Endothelial cell of umbilical vein (primary cell): ENCODE measurements around the gene ISM2. TPM values are rescaled to one million over a fixed set of nuclear protein-coding genes. Genes with fewer than 3 reads are reported as not detected.

Experiments used
- BruUV-seq: library from RNA; stranded (reverse); fragments of 400-500 nt; replicated peaks from 2 replicates; lab custom pipeline; 2021; lab: Mats Ljungman, UMichigan
- CTCF ChIA-PET: fragments of 300-600, 350-600 bp; sonication (Branson Sonifier 250); formaldehyde crosslinking; loops from one replicate; lab custom pipeline; 2021; ENCODE audit warnings: antibody characterized with exemption, inconsistent platforms; lab: Charles Lee
- POLR2A ChIA-PET: fragments of 300-600, 350-600 bp; sonication (Branson Sonifier 250); formaldehyde crosslinking; loops from one replicate; lab custom pipeline; 2021; ENCODE audit warnings: antibody characterized with exemption, inconsistent platforms; lab: Charles Lee
- DNase-seq: peaks from one replicate; pipeline ENCODE4 v3.0.0-alpha.2; 2011; ENCODE audit warnings: low read depth, low spot score
- FAIRE-seq: peaks from 2 replicates; lab custom pipeline; 2011; peaks lifted over from hg19 to GRCh38; lab: Jason Lieb, UNC
- H2AFZ ChIP-seq: 2 replicates; pipeline ENCODE4 v1.6.0; 2012; ENCODE audit warnings: low read depth, low read length, control low read depth, inconsistent platforms
- H3K27ac ChIP-seq: 2 replicates; pipeline ENCODE4 v1.5.1; 2011; ENCODE audit warnings: low read depth, mild to moderate bottlenecking, control low read depth, low read length, moderate library complexity; ENCODE audit not compliant: insufficient read depth
- H3K27me3 ChIP-seq, 2 experiments: 2 replicates each; pipeline versions ENCODE4 v1.6.0 to v1.6.1; 2011; ENCODE audit warnings: low read length in 2 of 2, mixed read lengths in 1 of 2; ENCODE audit not compliant: control insufficient read depth in 2 of 2, insufficient read depth in 2 of 2
- H3K36me3 ChIP-seq, 2 experiments: 2 replicates in 1 of 2; 3 replicates in 1 of 2; pipeline ENCODE4 v1.5.1; 2011; ENCODE audit warnings: low read length in 2 of 2, mild to moderate bottlenecking in 1 of 2, moderate library complexity in 1 of 2; ENCODE audit not compliant: control insufficient read depth in 2 of 2, insufficient read depth in 2 of 2; ENCODE audit errors: extremely low read depth in 1 of 2
- H3K4me1 ChIP-seq: 3 replicates; pipeline ENCODE4 v1.5.1; 2011; ENCODE audit warnings: mild to moderate bottlenecking, low read length; ENCODE audit not compliant: control insufficient read depth, insufficient read depth; ENCODE audit errors: extremely low read depth
- H3K4me2 ChIP-seq: 2 replicates; pipeline ENCODE4 v1.6.1; 2011; ENCODE audit warnings: low read length, control low read depth, mixed read lengths; ENCODE audit not compliant: insufficient read depth
- H3K4me3 ChIP-seq, 3 experiments: fragments of 200-600 bp in 1 of 3; sonication (generic), shearing (Covaris generic) in 1 of 3; replicated peaks in 1 of 3; 2 replicates each; pipeline ENCODE4 v1.5.1; 2011 to 2016; ENCODE audit warnings: control low read depth in 3 of 3, low read length in 3 of 3, mild to moderate bottlenecking in 2 of 3, inconsistent platforms in 1 of 3, low read depth in 1 of 3, moderate library complexity in 1 of 3; ENCODE audit not compliant: insufficient read depth in 1 of 3
- H3K79me2 ChIP-seq: 2 replicates; pipeline ENCODE4 v1.6.0; 2012; ENCODE audit warnings: low read length, inconsistent platforms; ENCODE audit not compliant: control insufficient read depth, insufficient read depth
- H3K9ac ChIP-seq: replicated peaks from 2 replicates; pipeline ENCODE3; 2011; ENCODE audit warnings: low read length, control low read depth; ENCODE audit not compliant: insufficient read depth; ENCODE audit errors: extremely low read depth
- H3K9me1 ChIP-seq: replicated peaks from 3 replicates; pipeline ENCODE4 v1.6.0; 2011; ENCODE audit warnings: mild to moderate bottlenecking, low read length; ENCODE audit not compliant: control insufficient read depth, insufficient read depth; ENCODE audit errors: extremely low read depth
- H3K9me3 ChIP-seq: replicated peaks from 2 replicates; pipeline ENCODE4 v1.5.1; 2012; ENCODE audit warnings: low read length, inconsistent platforms; ENCODE audit not compliant: control insufficient read depth, insufficient read depth
- H4K20me1 ChIP-seq: replicated peaks from 2 replicates; pipeline ENCODE3; 2011; ENCODE audit warnings: mild to moderate bottlenecking, low read length; ENCODE audit not compliant: control insufficient read depth, insufficient read depth; ENCODE audit errors: extremely low read depth
- FOS ChIP-seq: IDR thresholded peaks from 2 replicates; pipeline ENCODE4 v1.6.1; 2011; ENCODE audit warnings: mild to moderate bottlenecking, low read length, moderate library complexity, borderline replicate concordance; ENCODE audit not compliant: insufficient read depth
- GATA2 ChIP-seq: IDR thresholded peaks from 2 replicates; pipeline ENCODE4 v1.7.0; 2011; ENCODE audit warnings: low read depth, mild to moderate bottlenecking, moderate library complexity, mixed read lengths, low read length; ENCODE audit not compliant: insufficient read length, insufficient read depth
- POLR2A ChIP-seq: IDR thresholded peaks from 2 replicates; pipeline ENCODE4 v1.6.1; 2012; ENCODE audit warnings: low read depth, mild to moderate bottlenecking, control low read depth, low read length
- dilution Hi-C: fragments of 300-500 bp; cut with MboI; formaldehyde crosslinking; loops from one replicate; pipeline ENCODE4 v1.15.0; 2019; ENCODE audit warnings: low sequenced_read_pairs; ENCODE audit not compliant: extremely low pct_ligation_motif_present
- intact Hi-C: fragments of 100-400 bp; cut with micrococcal nuclease; formaldehyde crosslinking; loops from one replicate; pipeline ENCODE4 v1.10.0; 2022
- polyA plus RNA-seq, 4 experiments: library from polyadenylated mRNA; depleted of rRNA in 3 of 4; stranded (reverse) in 3 of 4; unstranded in 1 of 4; fragments of >200 nt; gene quantifications; 2 replicates each; pipeline versions ENCODE4 v1.2.1 to v1.2.3, GENCODE V29; 2011 to 2012; ENCODE audit warnings: missing spikeins in 1 of 4
- total RNA-seq: library from RNA; stranded (reverse); gene quantifications from 2 replicates; pipeline ENCODE4 v1.2.3, GENCODE V29; 2021
- TF ChIP-seq, protein P1 (sequence below): IDR thresholded peaks from 2 replicates; pipeline ENCODE4 v1.6.1; 2011; ENCODE audit not compliant: insufficient read depth, insufficient read length

ISM2 gene
- total and polyA plus RNA-seq, 2 donors (not counting 3 experiments of a cell fraction or from before 2014, with no cell fraction given), result not detected

DNA sequence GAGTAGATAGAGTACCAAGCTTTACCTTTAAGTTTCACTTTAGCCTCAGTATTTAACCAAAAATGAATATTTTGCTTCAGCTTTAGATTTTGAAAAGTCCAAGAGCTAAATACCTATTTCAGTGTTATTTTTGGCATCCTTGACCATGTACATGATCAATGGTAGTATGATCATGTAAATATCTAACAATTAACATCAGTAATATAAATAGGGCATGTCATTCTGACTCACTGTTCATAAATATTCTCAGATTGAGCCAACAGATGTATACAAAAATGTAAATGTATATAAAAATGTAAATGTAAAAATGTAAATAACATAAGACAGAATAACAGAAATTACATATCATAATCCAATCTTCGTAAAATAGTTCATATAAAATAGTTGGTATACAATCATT is 60.0 kb downstream of the ISM2 start:
- DNase-seq (no peak), FAIRE-seq (no peak)
- Histone ChIP-seq H3K4me3 (no peak overlapping the region), H3K9me3 (no peaks in the 10 kb centered on the region), H3K9me1 (no peaks in the 10 kb centered on the region), H3K27me3 (no peaks in the 10 kb centered on the region), H3K9ac (no peak overlapping the region), H3K36me3 (peaks cover 17 to 28% of the 10 kb centered on the region in 2 experiments), H4K20me1 (no peaks in the 10 kb centered on the region), H3K4me2 (no peak overlapping the region), H3K27ac (no peak overlapping the region), H3K79me2 (no peaks in the 10 kb centered on the region), H3K4me1 (no peaks in the 10 kb centered on the region), H2AFZ (no peak overlapping the region)
- POLR2A ChIA-PET, result interaction anchor here (0.7 kb wide), 1 partner anchor 13 kb away, joined by 4 read pairs; no protein-coding TSS in a partner anchor
- no peak for TF ChIP-seq FOS
- TF ChIP-seq, protein P1, sequence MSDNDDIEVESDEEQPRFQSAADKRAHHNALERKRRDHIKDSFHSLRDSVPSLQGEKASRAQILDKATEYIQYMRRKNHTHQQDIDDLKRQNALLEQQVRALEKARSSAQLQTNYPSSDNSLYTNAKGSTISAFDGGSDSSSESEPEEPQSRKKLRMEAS, result no peak
- no peak for TF ChIP-seq POLR2A
- TF ChIP-seq GATA2, result no peak
- intact Hi-C loops (no loop called here), dilution Hi-C loops (no loop called here)
- CTCF ChIA-PET, result interaction anchor here (1.5 to 1.9 kb wide), 2 partner anchors 10 to 20 kb away, joined by 3 to 4 read pairs; no protein-coding TSS in a partner anchor
- no TSS peak for BruUV-seq

- H3K4me3 ChIP-seq, result no peak overlapping the region
- no peaks in the 10 kb centered on the region for H3K79me2 ChIP-seq
- dilution Hi-C loops (no loop called here), intact Hi-C loops (no loop called here)
- no peaks in the 10 kb centered on the region for H4K20me1 ChIP-seq
- H3K9me1 ChIP-seq, result no peaks in the 10 kb centered on the region
- H3K9ac ChIP-seq, result no peak overlapping the region
- TF ChIP-seq FOS, result peak; percentile 35
- TF ChIP-seq, protein P1, result no peak
- ChIA-PET CTCF (no interaction called here), POLR2A (no interaction called here)
- no peak overlapping the region for H3K27ac ChIP-seq
- no peaks in the 10 kb centered on the region for H3K4me1 ChIP-seq
- BruUV-seq, result no TSS peak
- peaks cover 8 to 10% of the 10 kb centered on the region in 2 experiments for H3K36me3 ChIP-seq
- H2AFZ ChIP-seq, result no peak overlapping the region
- H3K27me3 ChIP-seq, result no peaks in the 10 kb centered on the region
- no peak for DNase-seq
- H3K4me2 ChIP-seq, result no peak overlapping the region
- FAIRE-seq, result peak; percentile 4
- no peaks in the 10 kb centered on the region for H3K9me3 ChIP-seq
These were observed 62.6 kb downstream of the ISM2 start for GRCh38 chr14:77436042-77436441.
